ENCODE measurements around the gene RNF227. TPM values are rescaled to one million over a fixed set of nuclear protein-coding genes. Genes with fewer than 3 reads are reported as not detected.

Gene RNF227
- total RNA-seq, 6 experiments from 2014 or later: 2.2 to 3.6 (median 3.1) TPM

GRCh38 chr17:7915179-7915610, 894 bp downstream of the RNF227 start:
- H3K4me1 Mint-ChIP-seq (ENCODE audit: low read depth): peaks cover 32% of the 10 kb centered on the region
- peak overlapping the region; percentile 88 for H3K27ac Mint-ChIP-seq

GRCh38 chr17:7912927-7913524, 3.1 kb downstream of the RNF227 start:
- Mint-ChIP-seq H3K4me1 (ENCODE audit: low read depth) (peaks cover 32% of the 10 kb centered on the region), H3K36me3 (ENCODE audit: low read depth) (peaks cover 20% of the 10 kb centered on the region), H3K27me3 (ENCODE audit: insufficient read depth) (peaks cover 6% of the 10 kb centered on the region), H3K27ac (peak overlapping the region; percentile 6; the same call in 1 of the 2 replicates), H3K4me3 (no peak overlapping the region), H3K9me3 (no peaks in the 10 kb centered on the region)
- TF ChIP-seq CTCF (IDR thresholded peaks at IDR 0.05): peak; percentile 79
- peak; percentile 69 for DNase-seq

More at GRCh38 chr17:7915179-7915610, 894 bp downstream of the RNF227 start:
- no peak for TF ChIP-seq CTCF (IDR thresholded peaks at IDR 0.05)
- Mint-ChIP-seq H3K36me3 (ENCODE audit: low read depth) (peaks cover 11% of the 10 kb centered on the region), H3K27me3 (ENCODE audit: insufficient read depth) (peaks cover 6% of the 10 kb centered on the region), H3K4me3 (peak overlapping the region; percentile 92), H3K9me3 (no peaks in the 10 kb centered on the region)
- DNase-seq: peak; percentile 27

GRCh38 chr17:7911116-7911515, 5.0 kb downstream of the RNF227 start:
- Mint-ChIP-seq H3K9me3 (no peaks in the 10 kb centered on the region), H3K36me3 (ENCODE audit: low read depth) (peaks cover 30% of the 10 kb centered on the region), H3K27me3 (ENCODE audit: insufficient read depth) (peaks cover 8% of the 10 kb centered on the region), H3K4me1 (ENCODE audit: low read depth) (peaks cover 20% of the 10 kb centered on the region), H3K27ac (no peak overlapping the region), H3K4me3 (no peak overlapping the region)
- TF ChIP-seq CTCF (IDR thresholded peaks at IDR 0.05): no peak
- no peak for DNase-seq

GRCh38 chr17:7910711-7911110, 5.4 kb downstream of the RNF227 start:
- no peak for DNase-seq
- H3K4me1 Mint-ChIP-seq (ENCODE audit: low read depth): peaks cover 20% of the 10 kb centered on the region
- H3K36me3 Mint-ChIP-seq (ENCODE audit: low read depth): peaks cover 30% of the 10 kb centered on the region
- no peak overlapping the region for H3K4me3 Mint-ChIP-seq
- H3K27me3 Mint-ChIP-seq (ENCODE audit: insufficient read depth): peaks cover 8% of the 10 kb centered on the region
- H3K27ac Mint-ChIP-seq: no peak overlapping the region
- no peak for TF ChIP-seq CTCF (IDR thresholded peaks at IDR 0.05)
- H3K9me3 Mint-ChIP-seq: no peaks in the 10 kb centered on the region

GRCh38 chr17:7910281-7910680, 5.8 kb downstream of the RNF227 start:
- peaks cover 18% of the 10 kb centered on the region for H3K4me1 Mint-ChIP-seq (ENCODE audit: low read depth)
- H3K9me3 Mint-ChIP-seq: no peaks in the 10 kb centered on the region
- no peak for TF ChIP-seq CTCF (IDR thresholded peaks at IDR 0.05)
- H3K36me3 Mint-ChIP-seq (ENCODE audit: low read depth): peaks cover 30% of the 10 kb centered on the region
- no peak overlapping the region for H3K4me3 Mint-ChIP-seq
- no peak overlapping the region for H3K27ac Mint-ChIP-seq
- peaks cover 8% of the 10 kb centered on the region for H3K27me3 Mint-ChIP-seq (ENCODE audit: insufficient read depth)
- DNase-seq: no peak
